DND-41 (cell line): ENCODE data around the gene EML6.
A peak's percentile ranks its signal among the peaks of the same experiment; 100 is the strongest.

Experiments
- ATAC-seq: fragments of 200-7000 bp; cut with Tn5 transposase; 3 replicates; pipeline ENCODE4 v1.9.1; 2021; ENCODE audit warnings: low read depth; ENCODE audit not compliant: insufficient read depth
- DNase-seq: peaks from one replicate; pipeline ENCODE4 v3.0.0-alpha.2; 2020
- H2AFZ ChIP-seq: 2 replicates; pipeline ENCODE4 v1.6.0; 2012; ENCODE audit warnings: low read depth, low read length
- H3K27ac ChIP-seq: 2 replicates; pipeline ENCODE4 v1.5.1; 2012; ENCODE audit warnings: low read length, inconsistent platforms
- H3K27me3 ChIP-seq: fragments of 200-600 bp; sonication (generic); 2 replicates; pipeline ENCODE4 v1.6.0; 2012; ENCODE audit warnings: low read length, mild to moderate bottlenecking, inconsistent platforms; ENCODE audit not compliant: insufficient read depth, poor library complexity
- H3K36me3 ChIP-seq: 2 replicates; pipeline ENCODE4 v1.5.1; 2012; ENCODE audit warnings: low read length, inconsistent platforms; ENCODE audit not compliant: insufficient read depth
- H3K4me1 ChIP-seq: 2 replicates; pipeline ENCODE4 v1.5.1; 2012; ENCODE audit warnings: mild to moderate bottlenecking, low read length; ENCODE audit not compliant: insufficient read depth
- H3K4me2 ChIP-seq: 2 replicates; pipeline ENCODE4 v1.6.0; 2012; ENCODE audit warnings: mild to moderate bottlenecking, moderate library complexity, low read length, inconsistent platforms; ENCODE audit not compliant: insufficient read depth
- H3K4me3 ChIP-seq, 2 experiments: fragments of 200-600 bp in 1 of 2; shearing (Covaris generic) in 1 of 2; 2 replicates each; pipeline ENCODE4 v1.5.1; 2012 to 2016; ENCODE audit warnings: inconsistent platforms in 2 of 2, low read length in 2 of 2, mild to moderate bottlenecking in 2 of 2, low read depth in 1 of 2, moderate library complexity in 1 of 2
- H3K79me2 ChIP-seq: 2 replicates; pipeline ENCODE4 v1.6.0; 2012; ENCODE audit warnings: low read length, inconsistent platforms; ENCODE audit not compliant: insufficient read depth
- H3K9ac ChIP-seq: 2 replicates; pipeline ENCODE4 v1.6.0; 2012; ENCODE audit warnings: low read depth, mild to moderate bottlenecking, inconsistent platforms, low read length, moderate library complexity
- H3K9me3 ChIP-seq: 2 replicates; pipeline ENCODE4 v1.5.1; 2012; ENCODE audit warnings: low read length, moderate library complexity, mild to moderate bottlenecking, inconsistent platforms; ENCODE audit not compliant: insufficient read depth, severe bottlenecking
- H4K20me1 ChIP-seq: 2 replicates; pipeline ENCODE4 v1.6.0; 2012; ENCODE audit warnings: low read length; ENCODE audit not compliant: insufficient read depth
- CTCF ChIP-seq: IDR thresholded peaks from 2 replicates; pipeline ENCODE4 v1.5.1; 2012; ENCODE audit warnings: borderline replicate concordance, low read length, moderate library complexity, mild to moderate bottlenecking; ENCODE audit not compliant: poor library complexity, severe bottlenecking; ENCODE audit errors: extremely low read depth
- EZH2 ChIP-seq: IDR thresholded peaks from 3 replicates; pipeline ENCODE4 v1.6.1; 2012; ENCODE audit warnings: borderline replicate concordance, low read depth, mild to moderate bottlenecking, moderate library complexity, low read length, inconsistent platforms; ENCODE audit not compliant: severe bottlenecking

Gene EML6

GRCh38 chr2:54942373-54942772, 218.9 kb downstream of the EML6 start:
- Histone ChIP-seq H4K20me1 (no peaks in the 10 kb centered on the region), H3K4me1 (peaks cover 23% of the 10 kb centered on the region), H3K27ac (peak overlapping the region; percentile 47), H3K36me3 (no peaks in the 10 kb centered on the region), H3K79me2 (no peaks in the 10 kb centered on the region), H2AFZ (peak overlapping the region; percentile 52), H3K9me3 (peaks cover 6% of the 10 kb centered on the region), H3K4me3 (peak overlapping the region in 1 of 2 experiments; percentile 12; a peak in 1 of 4 replicates), H3K4me2 (peak overlapping the region; percentile 45), H3K27me3 (no peaks in the 10 kb centered on the region), H3K9ac (no peak overlapping the region)
- DNase-seq (peak; percentile 85), ATAC-seq (peak; percentile 99)
- TF ChIP-seq CTCF = no peak
- TF ChIP-seq EZH2 = no peak

GRCh38 chr2:54944724-54945326, 221.4 kb downstream of the EML6 start:
- Histone ChIP-seq H3K27me3 (no peaks in the 10 kb centered on the region), H3K27ac (no peak overlapping the region), H3K9ac (no peak overlapping the region), H3K4me3 (no peak overlapping the region), H3K4me1 (peaks cover 23% of the 10 kb centered on the region), H4K20me1 (no peaks in the 10 kb centered on the region), H3K4me2 (no peak overlapping the region), H3K79me2 (no peaks in the 10 kb centered on the region), H3K36me3 (no peaks in the 10 kb centered on the region), H3K9me3 (no peaks in the 10 kb centered on the region), H2AFZ (no peak overlapping the region)
- ATAC-seq = no peak
- TF ChIP-seq EZH2 (no peak), CTCF (no peak)
- DNase-seq = no peak

- DNase-seq (no peak), ATAC-seq (no peak)
- no peak overlapping the region for H2AFZ ChIP-seq
- H3K9ac ChIP-seq = no peak overlapping the region
- H3K27ac ChIP-seq = no peak overlapping the region
- TF ChIP-seq EZH2 = no peak
- TF ChIP-seq CTCF = no peak
- no peak overlapping the region for H3K4me2 ChIP-seq
- H3K79me2 ChIP-seq = no peaks in the 10 kb centered on the region
- H3K36me3 ChIP-seq = no peaks in the 10 kb centered on the region
- H3K27me3 ChIP-seq = no peaks in the 10 kb centered on the region
- H3K9me3 ChIP-seq = no peaks in the 10 kb centered on the region
- H3K4me1 ChIP-seq = peaks cover 23% of the 10 kb centered on the region
- H4K20me1 ChIP-seq = no peaks in the 10 kb centered on the region
- H3K4me3 ChIP-seq = no peak overlapping the region
These were observed 222.1 kb downstream of the EML6 start for GRCh38 chr2:54945391-54946219.
